B cell (primary cell): ENCODE data around the gene HS6ST2. TPM values are rescaled to one million over a fixed set of nuclear protein-coding genes. Genes with fewer than 3 reads are reported as not detected.
"Not testable (repeated sequence)": the region's sequence is repeated elsewhere in the genome, so short reads cannot be mapped to it uniquely, and the experiment has no call there.

Experiments used
- ATAC-seq: fragments of 200-7000 bp; cut with Tn5 transposase; one replicate; pipeline ENCODE4 v1.10.0; 2021; ENCODE audit warnings: low read depth, mild to moderate bottlenecking, moderate number of reproducible peaks, moderate library complexity
- CTCF ChIA-PET: fragments of 350-600 bp; sonication (Branson Sonifier 250); formaldehyde crosslinking; loops from one replicate; lab custom pipeline; 2021; ENCODE audit warnings: antibody characterized with exemption, inconsistent platforms; lab: Charles Lee
- POLR2A ChIA-PET: fragments of 350-600 bp; sonication (Branson Sonifier 250); formaldehyde crosslinking; loops from one replicate; lab custom pipeline; 2021; ENCODE audit warnings: antibody characterized with exemption; lab: Charles Lee
- DNase-seq: peaks from one replicate; pipeline ENCODE4 v3.0.0; 2013
- H2AFZ ChIP-seq: 2 replicates; pipeline ENCODE4 v1.6.1; 2012; ENCODE audit warnings: mild to moderate bottlenecking, low read depth, low read length; ENCODE audit not compliant: insufficient read depth, poor library complexity, severe bottlenecking
- H3K27ac ChIP-seq, 2 donors: 1 replicate in 1 of 2; 2 replicates in 1 of 2; pipeline ENCODE4 v1.5.1; 2012 to 2013; ENCODE audit warnings: low read length in 2 of 2, mild to moderate bottlenecking in 2 of 2, moderate library complexity in 1 of 2
- H3K27me3 ChIP-seq, 4 experiments: fragments of 200-600 bp in 1 of 4; sonication (generic) in 1 of 4; replicated peaks in 1 of 4; 1 replicate in 2 of 4; 2 replicates in 2 of 4; pipeline versions ENCODE4 v1.6.1 to v1.7.0; 2013 to 2016; ENCODE audit warnings: low read length in 3 of 4, mild to moderate bottlenecking in 2 of 4, mixed read lengths in 1 of 4, moderate library complexity in 1 of 4; ENCODE audit not compliant: insufficient read depth in 4 of 4, control insufficient read depth in 3 of 4; ENCODE audit errors: control extremely low read depth in 1 of 4
- H3K36me3 ChIP-seq, 2 experiments: replicated peaks in 1 of 2; 1 replicate in 1 of 2; 2 replicates in 1 of 2; pipeline versions ENCODE4 v1.6.1 to v1.7.1; 2013; ENCODE audit warnings: low read length in 1 of 2; ENCODE audit not compliant: insufficient read depth in 2 of 2, control insufficient read depth in 1 of 2; ENCODE audit errors: control extremely low read depth in 1 of 2, extremely low read depth in 1 of 2
- H3K4me1 ChIP-seq, 2 donors: fragments of 200-600 bp in 1 of 2; sonication (generic) in 1 of 2; 1 replicate in 1 of 2; 2 replicates in 1 of 2; pipeline versions ENCODE4 v1.5.1 to v1.6.1; 2013 to 2017; ENCODE audit warnings: low read length in 2 of 2; ENCODE audit not compliant: control insufficient read depth in 2 of 2, insufficient read depth in 2 of 2
- H3K4me2 ChIP-seq: replicated peaks from 2 replicates; pipeline ENCODE3; 2012; ENCODE audit warnings: mild to moderate bottlenecking, low read depth, low read length; ENCODE audit not compliant: poor library complexity, severe bottlenecking
- H3K4me3 ChIP-seq, 5 experiments: fragments of 200-600 bp in 1 of 5; sonication (generic) in 1 of 5; 1 replicate in 3 of 5; 2 replicates in 2 of 5; pipeline versions ENCODE4 v1.5.1 to v1.7.0; 2011 to 2016; ENCODE audit warnings: low read length in 4 of 5, mild to moderate bottlenecking in 4 of 5, low read depth in 2 of 5, control low read depth in 1 of 5, moderate library complexity in 1 of 5; ENCODE audit not compliant: insufficient read depth in 1 of 5; ENCODE audit errors: control extremely low read depth in 1 of 5, extremely low read depth in 1 of 5
- H3K79me2 ChIP-seq: fragments of 200-600 bp; sonication (generic); one replicate; pipeline ENCODE4 v1.6.0; 2016; ENCODE audit warnings: low read length; ENCODE audit not compliant: control insufficient read depth, insufficient read depth
- H3K9ac ChIP-seq: fragments of 200-600 bp; sonication (generic); 2 replicates; pipeline ENCODE4 v1.6.1; 2017; ENCODE audit warnings: mild to moderate bottlenecking, low read length, moderate library complexity
- H3K9me3 ChIP-seq, 3 donors: one replicate each; pipeline versions ENCODE4 v1.6.1 to v1.7.1; 2013; ENCODE audit warnings: low read length in 2 of 3; ENCODE audit not compliant: control insufficient read depth in 2 of 3, insufficient read depth in 1 of 3; ENCODE audit errors: control extremely low read depth in 1 of 3
- H4K20me1 ChIP-seq: 2 replicates; pipeline ENCODE4 v1.6.0; 2012; ENCODE audit warnings: mild to moderate bottlenecking, low read length; ENCODE audit not compliant: insufficient read depth, control insufficient read depth, poor library complexity, severe bottlenecking
- H3K27ac Mint-ChIP-seq: one replicate; pipeline ENCODE4 v1.8.0; 2021; ENCODE audit warnings: mixed read lengths
- H3K27me3 Mint-ChIP-seq: one replicate; pipeline ENCODE4 v1.8.0; 2021; ENCODE audit warnings: mixed read lengths
- H3K4me1 Mint-ChIP-seq: one replicate; pipeline ENCODE4 v1.8.0; 2021; ENCODE audit warnings: mixed read lengths
- H3K4me3 Mint-ChIP-seq: one replicate; pipeline ENCODE4 v1.8.0; 2021; ENCODE audit warnings: mixed read lengths
- H3K9me3 Mint-ChIP-seq: one replicate; pipeline ENCODE4 v1.8.0; 2022; ENCODE audit warnings: mixed read lengths; ENCODE audit not compliant: insufficient read depth
- EZH2 ChIP-seq: IDR thresholded peaks from 2 replicates; pipeline ENCODE4 v1.6.1; 2012; ENCODE audit warnings: borderline replicate concordance, low read depth, mild to moderate bottlenecking, moderate library complexity, low read length; ENCODE audit not compliant: insufficient read depth, poor library complexity, severe bottlenecking
- WGBS: methylation state at CpG from one replicate; pipeline ENCODE4 v1.1.5; 2013; ENCODE audit warnings: missing lambda C conversion rate; ENCODE audit not compliant: insufficient coverage; 5-methylcytosine and 5-hydroxymethylcytosine counted together
- intact Hi-C: fragments of 100-400 bp; cut with micrococcal nuclease; formaldehyde crosslinking; loops from one replicate; pipeline ENCODE4 v1.10.0; 2022
- polyA plus RNA-seq: library from polyadenylated mRNA; depleted of rRNA; stranded (reverse); fragments of >200 nt; gene quantifications from 2 replicates; pipeline ENCODE4 v1.2.3, GENCODE V29; 2012
- total RNA-seq, 2 donors: library from RNA; stranded (reverse); fragments of 120-200 nt in 1 of 2; gene quantifications; 1 replicate in 1 of 2; 2 replicates in 1 of 2; pipeline versions ENCODE4 v1.2.3 to v1.2.4, GENCODE V29; 2013 to 2022
- TF ChIP-seq, protein P1 (sequence below): fragments of 200-600 bp; IDR thresholded peaks from one replicate; pipeline ENCODE4 v1.8.0; 2022; ENCODE audit warnings: antibody characterized with exemption, mild to moderate bottlenecking

Gene HS6ST2
- total and polyA plus RNA-seq, 2 donors (not counting 1 experiment from before 2014, with no cell fraction given), result not detected

- CTCF ChIA-PET, result no interaction called here
- no peak overlapping the region for H2AFZ ChIP-seq
Observed at GRCh38 chrX:132948648-132949260, 9.7 kb downstream of the HS6ST2 start.

GRCh38 chrX:132945055-132945599 lies 13.3 kb downstream of the HS6ST2 start:
- WGBS, result 100% methylated on average over 1 of the region's 4 CpGs
- H3K4me1 ChIP-seq, H3K4me2 ChIP-seq, H3K4me3 ChIP-seq, H3K9me3 Mint-ChIP-seq, H3K27ac Mint-ChIP-seq, POLR2A ChIA-PET, H3K9me3 ChIP-seq, H3K79me2 ChIP-seq, H3K27ac ChIP-seq, H3K9ac ChIP-seq, H4K20me1 ChIP-seq, DNase-seq, H2AFZ ChIP-seq, CTCF ChIA-PET, H3K4me3 Mint-ChIP-seq, H3K27me3 ChIP-seq, H3K36me3 ChIP-seq, ATAC-seq, H3K27me3 Mint-ChIP-seq, H3K4me1 Mint-ChIP-seq, intact Hi-C loops: not testable (repeated sequence)

More at GRCh38 chrX:132948648-132949260, 9.7 kb downstream of the HS6ST2 start:
- Histone ChIP-seq H3K9ac (no peak overlapping the region), H3K4me1 (no peaks in the 10 kb centered on the region), H3K9me3 (no peaks in the 10 kb centered on the region), H3K36me3 (no peaks in the 10 kb centered on the region), H3K79me2 (no peaks in the 10 kb centered on the region), H3K4me2 (no peak overlapping the region), H3K27me3 (peaks cover 0 to 4% (median 0%) of the 10 kb centered on the region in 4 experiments), H3K4me3 (no peak overlapping the region), H4K20me1 (no peaks in the 10 kb centered on the region), H3K27ac (no peak overlapping the region)
- no peaks in the 10 kb centered on the region for H3K4me1 Mint-ChIP-seq
- no peak for DNase-seq
- intact Hi-C loops, result no loop called here
- no peak for TF ChIP-seq EZH2
- TF ChIP-seq, protein P1, sequence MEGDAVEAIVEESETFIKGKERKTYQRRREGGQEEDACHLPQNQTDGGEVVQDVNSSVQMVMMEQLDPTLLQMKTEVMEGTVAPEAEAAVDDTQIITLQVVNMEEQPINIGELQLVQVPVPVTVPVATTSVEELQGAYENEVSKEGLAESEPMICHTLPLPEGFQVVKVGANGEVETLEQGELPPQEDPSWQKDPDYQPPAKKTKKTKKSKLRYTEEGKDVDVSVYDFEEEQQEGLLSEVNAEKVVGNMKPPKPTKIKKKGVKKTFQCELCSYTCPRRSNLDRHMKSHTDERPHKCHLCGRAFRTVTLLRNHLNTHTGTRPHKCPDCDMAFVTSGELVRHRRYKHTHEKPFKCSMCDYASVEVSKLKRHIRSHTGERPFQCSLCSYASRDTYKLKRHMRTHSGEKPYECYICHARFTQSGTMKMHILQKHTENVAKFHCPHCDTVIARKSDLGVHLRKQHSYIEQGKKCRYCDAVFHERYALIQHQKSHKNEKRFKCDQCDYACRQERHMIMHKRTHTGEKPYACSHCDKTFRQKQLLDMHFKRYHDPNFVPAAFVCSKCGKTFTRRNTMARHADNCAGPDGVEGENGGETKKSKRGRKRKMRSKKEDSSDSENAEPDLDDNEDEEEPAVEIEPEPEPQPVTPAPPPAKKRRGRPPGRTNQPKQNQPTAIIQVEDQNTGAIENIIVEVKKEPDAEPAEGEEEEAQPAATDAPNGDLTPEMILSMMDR, result no peak
- POLR2A ChIA-PET, result no interaction called here
- no peaks in the 10 kb centered on the region for H3K9me3 Mint-ChIP-seq
- no peak for ATAC-seq
- H3K27me3 Mint-ChIP-seq, result no peaks in the 10 kb centered on the region
- H3K4me3 Mint-ChIP-seq, result no peak overlapping the region
- no peak overlapping the region for H3K27ac Mint-ChIP-seq
- no CpG with 5 or more reads among the region's 4 CpGs for WGBS
